HG03469 (cell line): Measurements from ENCODE around the gene ZNF8.
"Not testable (repeated sequence)": the region's sequence is repeated elsewhere in the genome, so short reads cannot be mapped to it uniquely, and the experiment has no call there.

Experiments used
- ATAC-seq: cut with Tn5 transposase; IDR thresholded peaks from one replicate; pipeline ENCODE4 v1.9.1; 2021; ENCODE audit warnings: mild to moderate bottlenecking, moderate library complexity, moderate number of reproducible peaks; ENCODE audit not compliant: unreplicated experiment

ZNF8 gene

DNA sequence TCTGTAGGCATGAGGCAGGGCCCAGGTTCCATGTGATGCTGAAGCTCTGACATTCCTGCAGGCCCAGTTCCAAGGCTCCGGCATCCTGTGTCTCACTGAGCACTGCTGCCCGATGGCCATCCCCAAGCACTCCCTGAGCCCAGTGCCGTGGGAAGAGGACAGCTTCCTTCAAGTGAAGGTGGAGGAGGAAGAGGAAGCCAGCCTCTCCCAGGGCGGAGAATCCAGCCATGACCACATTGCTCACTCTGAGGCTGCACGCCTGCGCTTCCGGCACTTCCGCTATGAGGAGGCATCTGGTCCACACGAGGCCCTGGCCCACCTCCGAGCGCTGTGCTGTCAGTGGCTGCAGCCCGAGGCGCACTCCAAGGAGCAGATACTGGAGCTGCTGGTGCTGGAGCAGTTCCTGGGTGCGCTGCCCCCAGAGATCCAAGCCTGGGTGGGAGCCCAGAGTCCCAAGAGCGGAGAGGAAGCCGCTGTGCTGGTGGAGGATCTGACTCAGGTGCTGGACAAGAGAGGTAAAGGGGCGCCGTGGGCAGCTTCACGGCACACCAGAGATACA, 56.0 kb downstream of the ZNF8 start:
- ATAC-seq, result no peak

DNA sequence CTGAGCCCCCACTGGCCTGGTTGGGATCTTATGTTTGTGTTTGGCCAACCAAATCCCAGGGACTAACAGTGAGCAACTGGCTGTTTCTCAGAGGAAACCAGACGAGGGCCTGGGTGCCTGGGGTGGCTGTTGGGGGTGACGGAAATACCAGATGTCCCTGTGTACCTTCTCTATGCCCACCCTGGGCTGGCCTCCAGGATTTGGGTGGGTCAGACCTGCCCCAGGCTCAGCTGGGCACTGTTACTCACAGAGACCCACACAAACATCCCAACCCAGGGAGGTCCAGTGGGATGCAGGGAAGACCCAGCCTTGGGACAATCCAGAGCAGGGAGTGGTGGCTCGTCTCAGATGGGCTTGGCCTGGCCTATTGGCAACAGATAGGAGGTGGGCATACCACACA, 56.9 kb downstream of the ZNF8 start:
- ATAC-seq, result no peak

DNA sequence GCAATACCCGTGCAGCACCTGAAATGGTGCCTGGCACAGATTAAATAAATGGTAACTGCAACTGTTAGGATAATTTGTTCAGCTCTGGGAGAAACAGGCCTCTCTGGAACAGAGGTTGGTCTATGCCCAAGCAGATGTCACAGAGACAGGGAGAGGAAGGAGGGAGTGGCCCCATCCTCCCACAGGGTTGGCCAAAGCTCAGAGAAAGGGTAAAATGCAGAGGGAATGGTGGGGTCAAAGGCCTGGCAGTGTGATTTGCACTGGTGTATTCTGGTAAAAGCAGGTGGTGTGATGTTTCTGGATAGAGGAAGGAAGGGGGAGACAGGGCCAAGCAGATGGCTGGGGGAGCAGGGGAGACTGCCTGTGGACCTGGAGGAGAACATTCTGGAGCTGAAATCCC, 57.5 kb downstream of the ZNF8 start:
- ATAC-seq, result no peak

DNA sequence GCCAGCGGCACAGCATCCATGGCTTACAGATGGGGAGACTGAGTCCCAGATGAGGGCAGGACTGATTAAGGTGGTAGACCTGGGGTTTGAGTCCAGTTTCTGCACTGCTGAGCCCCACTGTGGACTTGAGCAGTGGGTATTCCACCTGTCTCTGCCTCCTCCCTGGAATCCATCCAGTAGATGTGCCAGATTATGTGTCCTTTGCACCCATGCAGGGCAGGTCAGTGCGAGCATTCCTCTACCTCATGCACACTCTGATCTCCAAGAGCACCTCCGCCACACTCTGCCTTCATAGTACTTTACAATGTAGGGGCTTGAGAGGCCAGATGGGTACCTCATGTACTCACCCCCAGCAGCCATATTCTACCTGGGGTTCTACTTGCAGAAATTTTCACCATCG, 58.1 kb downstream of the ZNF8 start:
- no peak for ATAC-seq

DNA sequence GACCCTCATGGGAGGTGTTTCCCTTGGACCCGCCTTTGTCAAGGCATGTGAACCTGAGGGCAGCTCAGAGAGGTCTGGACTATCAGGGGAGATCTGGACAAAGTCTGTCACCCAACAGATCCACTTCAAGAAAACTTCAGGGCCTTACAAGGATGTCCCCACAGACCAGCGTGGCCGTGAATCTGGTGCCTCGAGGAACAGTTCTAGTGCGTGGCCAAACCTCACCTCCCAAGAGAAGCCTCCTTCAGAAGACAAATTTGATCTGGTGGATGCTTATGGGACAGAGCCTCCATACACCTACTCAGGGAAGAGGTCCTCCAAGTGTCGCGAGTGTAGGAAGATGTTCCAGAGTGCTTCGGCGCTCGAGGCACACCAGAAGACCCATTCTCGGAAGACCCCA, 59.6 kb downstream of the ZNF8 start:
- no peak for ATAC-seq

DNA sequence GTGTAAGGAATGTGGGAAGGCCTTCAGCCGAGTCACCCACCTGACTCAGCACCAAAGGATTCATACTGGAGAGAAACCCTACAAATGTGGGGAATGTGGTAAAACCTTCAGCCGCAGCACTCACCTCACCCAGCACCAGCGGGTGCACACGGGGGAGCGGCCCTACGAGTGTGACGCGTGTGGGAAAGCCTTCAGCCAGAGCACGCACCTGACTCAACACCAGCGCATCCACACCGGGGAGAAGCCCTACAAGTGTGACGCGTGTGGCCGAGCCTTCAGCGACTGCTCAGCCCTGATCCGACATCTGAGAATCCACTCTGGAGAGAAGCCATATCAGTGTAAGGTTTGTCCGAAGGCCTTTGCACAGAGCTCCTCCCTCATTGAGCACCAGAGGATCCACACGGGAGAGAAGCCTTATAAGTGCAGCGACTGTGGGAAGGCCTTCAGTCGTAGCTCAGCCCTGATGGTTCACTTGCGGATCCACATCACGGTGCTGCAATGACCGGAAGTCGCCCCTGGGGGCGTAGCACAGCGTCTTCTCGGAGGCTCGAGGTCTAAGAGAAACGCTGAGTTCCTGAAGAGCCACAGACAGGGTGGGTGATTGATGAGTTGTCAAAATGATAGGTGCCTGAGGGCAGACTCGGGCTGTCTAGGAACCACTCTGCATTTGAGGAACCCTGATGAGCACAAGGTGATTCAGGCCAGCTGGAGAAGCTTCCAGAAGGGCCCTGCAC, 60.2 kb downstream of the ZNF8 start:
- no peak for ATAC-seq

DNA sequence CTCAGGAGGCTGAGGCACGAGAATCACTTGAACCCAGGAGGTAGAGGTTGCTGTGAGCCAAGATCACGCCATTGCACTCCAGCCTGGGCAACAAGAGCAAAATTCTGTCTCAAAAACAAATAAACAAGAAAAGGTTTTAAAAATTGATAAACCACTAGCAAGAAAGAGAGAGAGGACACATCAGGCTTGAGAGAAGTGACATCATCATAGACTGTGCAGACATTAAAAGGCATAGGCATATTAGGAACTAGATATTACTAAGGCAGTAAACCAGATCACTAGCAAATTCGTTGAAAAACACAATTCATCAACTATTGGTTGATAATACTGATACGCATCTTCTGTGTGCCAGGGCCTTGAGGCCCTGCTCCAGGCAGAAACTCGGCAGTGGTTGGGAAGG, 66.8 kb downstream of the ZNF8 start:
- ATAC-seq, result no peak

DNA sequence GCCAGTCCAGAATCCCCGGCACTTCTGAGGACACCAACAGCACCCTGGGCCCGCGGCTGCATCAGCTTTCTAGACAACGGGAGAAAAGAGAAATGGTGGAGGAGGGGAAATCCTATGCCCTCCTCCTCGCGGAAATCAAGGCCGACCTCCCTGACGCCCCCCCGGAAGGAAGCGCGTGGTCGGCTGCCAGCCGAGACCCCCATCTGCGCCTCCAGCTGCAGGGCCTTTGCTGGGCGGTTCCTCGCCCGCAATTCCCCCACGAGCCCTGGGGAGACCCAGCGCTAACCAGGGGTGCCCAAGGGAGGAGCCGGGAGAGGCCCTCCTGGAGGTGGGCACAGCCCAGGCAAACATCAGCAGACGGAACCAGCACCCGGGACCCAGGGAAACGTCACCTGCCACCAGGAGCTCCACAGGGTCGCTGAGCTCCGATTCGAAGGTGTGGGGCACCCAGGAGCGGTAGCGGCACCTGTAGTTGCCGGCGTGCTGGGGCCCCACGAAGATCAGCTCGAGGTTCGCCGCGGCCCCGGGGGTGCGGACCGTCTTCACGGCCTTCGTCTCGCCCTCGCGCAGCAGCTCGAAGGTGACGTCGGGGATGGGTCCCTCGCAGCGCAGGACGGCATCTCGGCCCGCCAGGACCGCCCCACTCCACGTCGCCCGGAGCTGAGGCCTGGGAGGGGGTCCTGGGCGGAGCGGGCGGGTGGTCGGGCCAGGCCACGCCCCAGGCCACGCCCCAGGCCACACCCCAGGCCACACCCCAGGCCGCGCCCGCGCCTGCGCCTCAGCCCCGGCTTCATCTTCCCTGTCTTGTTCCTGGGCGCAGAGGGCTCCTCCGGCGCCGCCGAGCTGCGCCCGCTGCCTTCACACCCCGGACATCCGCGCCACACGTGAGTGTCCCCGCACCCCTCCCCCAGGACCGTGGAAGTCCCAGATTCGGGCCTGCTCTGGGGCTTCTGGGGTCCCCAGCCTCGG, 68.5 kb downstream of the ZNF8 start:
- ATAC-seq, result peak; percentile 68

DNA sequence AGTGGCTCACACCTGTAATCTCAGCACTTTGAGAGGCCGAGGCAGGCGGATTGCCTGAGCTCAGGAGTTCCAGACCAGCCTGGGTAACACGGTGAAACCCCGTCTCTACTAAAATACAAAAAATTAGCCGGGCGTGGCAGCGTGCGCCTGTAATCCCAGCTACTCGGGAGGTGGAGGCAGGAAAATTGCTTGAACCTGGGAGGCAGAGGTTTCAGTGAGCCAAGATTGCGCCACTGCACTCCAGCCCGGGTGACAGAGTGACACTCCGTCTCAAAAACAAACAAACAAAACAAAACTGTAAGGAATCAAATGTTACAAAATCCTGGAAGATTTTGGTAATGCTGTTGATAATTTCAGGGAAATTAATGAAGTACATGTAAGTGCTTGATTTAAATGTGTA, 69.3 kb downstream of the ZNF8 start:
- not testable (repeated sequence) for ATAC-seq

DNA sequence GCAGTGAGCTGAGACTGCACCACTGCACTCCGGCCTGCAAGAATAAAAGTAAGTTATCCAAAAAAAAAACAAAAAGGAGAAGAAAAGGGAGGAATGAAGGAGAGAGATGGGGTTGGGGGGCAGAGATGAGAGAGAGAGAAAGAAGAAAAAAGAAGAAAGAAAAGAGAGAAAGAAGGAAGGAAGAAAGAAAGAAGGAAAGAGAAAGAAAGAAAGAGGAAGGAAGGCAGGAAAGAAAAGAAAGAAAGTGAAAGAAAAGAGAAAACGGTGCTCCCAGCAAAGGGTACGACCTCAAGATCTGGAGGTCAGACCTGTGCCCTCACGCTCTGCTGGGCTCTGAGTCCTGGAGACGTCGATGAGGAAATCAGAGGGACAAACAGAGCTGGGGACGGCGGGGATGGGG, 70.8 kb downstream of the ZNF8 start:
- no peak for ATAC-seq

DNA sequence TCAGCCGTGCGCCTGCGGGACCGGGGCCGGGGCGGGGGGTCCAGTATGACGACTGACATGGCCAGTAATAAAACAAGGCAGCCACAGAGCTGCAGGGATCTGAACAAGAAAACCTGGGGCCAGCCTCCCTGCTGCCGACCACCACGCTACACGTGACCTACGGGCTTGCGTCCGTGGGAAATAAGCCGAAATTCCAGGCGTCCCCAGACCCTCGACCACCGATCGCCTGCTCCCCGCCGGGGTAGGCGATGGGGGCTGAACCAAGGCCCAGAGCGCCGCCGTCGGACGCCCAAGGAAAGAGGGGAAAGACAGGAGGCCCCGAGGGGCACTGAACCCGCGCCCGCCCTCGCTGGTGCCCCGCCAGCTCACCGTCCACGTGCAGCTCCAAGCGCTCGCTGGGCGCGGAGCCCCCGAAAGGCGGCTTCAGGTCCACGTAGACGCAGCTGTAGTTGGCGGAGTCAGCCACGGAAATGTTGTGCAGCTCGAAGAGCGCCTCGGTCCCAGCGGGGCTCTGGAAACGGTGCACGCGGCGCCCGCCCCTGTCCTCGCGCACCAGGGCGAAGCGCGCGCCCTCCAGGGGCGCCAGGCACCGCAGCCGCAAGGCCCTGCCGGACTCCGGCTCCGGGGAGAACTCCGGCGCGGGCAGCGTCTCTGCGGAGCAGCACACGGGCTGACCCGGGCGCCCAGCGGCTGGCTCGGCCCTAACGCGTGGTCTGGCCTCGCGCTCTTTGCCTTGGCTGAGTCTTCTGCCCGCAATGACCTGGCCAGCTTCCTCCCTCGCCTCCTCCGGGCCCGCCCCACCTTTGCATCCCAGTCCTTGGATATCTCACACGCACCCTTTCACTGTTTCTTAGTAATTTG, 71.5 kb downstream of the ZNF8 start:
- no peak for ATAC-seq

DNA sequence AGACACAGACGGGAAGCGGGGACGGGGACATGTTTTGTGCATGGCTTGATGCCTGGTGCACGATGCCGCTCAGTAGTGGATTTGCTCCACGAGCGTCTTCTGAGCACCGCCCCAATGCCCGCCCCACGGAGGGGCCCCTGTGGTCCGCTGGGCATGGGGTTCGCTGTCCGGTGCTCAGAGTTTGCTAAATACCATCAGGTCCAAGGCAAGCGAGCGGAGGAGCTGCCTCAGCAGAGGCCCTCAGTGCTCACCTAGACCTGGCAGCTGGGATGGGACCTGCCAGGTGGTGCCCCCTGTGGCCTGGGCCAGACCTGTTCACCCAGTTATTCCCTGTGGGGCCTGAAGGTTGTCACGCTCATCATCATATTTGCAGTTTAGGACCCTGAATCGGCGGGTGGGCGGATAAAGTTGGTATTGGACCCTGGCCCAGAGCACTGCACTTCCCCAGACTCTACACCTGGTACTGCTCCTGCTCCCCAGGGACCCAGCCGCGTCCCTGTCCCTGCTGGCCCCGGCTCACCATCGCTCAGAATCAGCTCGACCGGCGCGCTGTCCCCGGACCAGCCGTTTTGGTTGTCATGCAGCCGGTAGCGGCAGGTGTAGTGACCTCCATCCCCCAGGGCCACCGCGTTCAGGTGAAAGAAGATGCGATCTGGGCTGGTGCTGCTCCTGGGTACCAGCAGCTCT, 72.3 kb downstream of the ZNF8 start:
- no peak for ATAC-seq

DNA sequence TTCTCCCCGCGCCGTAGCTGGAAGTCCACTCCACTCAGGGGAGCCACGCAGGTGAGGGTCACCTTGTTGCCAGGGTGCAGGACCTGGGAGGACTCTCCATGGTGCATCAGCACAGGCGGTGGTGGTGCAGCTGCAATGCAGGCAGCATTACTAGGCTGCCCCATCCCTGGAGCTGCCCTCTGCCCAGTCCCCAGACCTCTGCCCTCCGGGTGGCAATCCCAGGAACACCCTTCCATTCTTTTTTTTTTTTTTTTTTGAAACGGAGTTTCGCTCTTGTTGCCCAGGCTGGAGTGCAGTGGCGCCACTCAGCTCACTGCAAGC, 72.8 kb downstream of the ZNF8 start:
- ATAC-seq, result no peak

DNA sequence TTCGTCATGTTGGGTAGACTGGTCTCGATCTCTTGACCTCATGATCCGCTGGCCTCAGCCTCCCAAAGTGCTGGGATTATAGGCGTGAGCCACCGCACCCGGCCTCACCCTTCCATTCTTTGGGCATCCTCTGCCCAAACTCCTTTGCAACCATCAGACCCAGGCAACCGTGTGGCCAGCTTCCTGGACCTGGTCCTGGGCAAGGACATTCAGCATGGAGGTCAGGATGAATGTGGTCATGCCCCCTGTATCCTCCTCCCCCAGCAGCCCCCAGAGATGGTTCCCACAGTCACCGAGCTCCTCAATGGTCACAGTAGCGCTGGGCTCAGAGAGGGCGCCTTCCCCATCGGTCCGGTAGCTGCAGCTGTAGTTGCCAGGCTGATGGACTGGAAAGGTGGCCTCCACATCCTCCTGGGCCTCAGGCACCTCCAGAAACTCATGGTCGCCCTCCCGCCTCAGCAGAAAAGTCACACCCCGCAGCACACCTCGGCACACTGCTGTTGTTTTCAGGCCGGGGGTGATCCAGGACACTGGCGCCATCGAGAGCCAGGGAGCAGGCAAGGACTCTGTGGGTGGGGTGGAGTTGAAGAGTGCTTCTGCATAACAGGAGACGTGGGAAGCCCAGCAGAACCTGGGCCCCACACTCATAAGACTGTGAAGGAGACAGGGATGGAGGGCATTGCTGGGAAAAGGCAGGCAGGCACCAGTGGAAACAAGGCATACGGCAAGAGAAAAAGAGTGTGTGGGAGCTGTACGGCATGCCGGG, 73.4 kb downstream of the ZNF8 start:
- no peak for ATAC-seq
